GM10266 (cell line): Measurements from ENCODE around the gene DRC3.

ENCODE experiments used
- DNase-seq: peaks from one replicate; pipeline ENCODE4 v3.0.0; 2012; ENCODE audit errors: extremely low spot score
- CTCF ChIP-seq: IDR thresholded peaks from 2 replicates; pipeline ENCODE4 v1.5.1; 2012; ENCODE audit warnings: mild to moderate bottlenecking, low read depth; ENCODE audit not compliant: control insufficient read depth, insufficient read depth; ENCODE audit errors: missing control alignments

The DRC3 gene

GRCh38 chr17:18044609-18045008 lies 71.9 kb downstream of the DRC3 start:
- TF ChIP-seq CTCF: no peak
- no peak for DNase-seq

GRCh38 chr17:18045691-18046350 lies 73.2 kb downstream of the DRC3 start:
- TF ChIP-seq CTCF: no peak
- no peak for DNase-seq

GRCh38 chr17:18055597-18055996 lies 82.9 kb downstream of the DRC3 start:
- no peak for DNase-seq
- TF ChIP-seq CTCF: no peak

GRCh38 chr17:18056214-18056613 lies 83.6 kb downstream of the DRC3 start:
- TF ChIP-seq CTCF: no peak
- no peak for DNase-seq

GRCh38 chr17:18059283-18059682 lies 86.6 kb downstream of the DRC3 start:
- TF ChIP-seq CTCF: no peak
- no peak for DNase-seq

GRCh38 chr17:18064053-18064452 lies 91.4 kb downstream of the DRC3 start:
- no peak for DNase-seq
- TF ChIP-seq CTCF: no peak

- no peak for TF ChIP-seq CTCF
- DNase-seq: no peak
Observed at GRCh38 chr17:18065546-18065945, 92.9 kb downstream of the DRC3 start.
